GM21515 (cell line): ENCODE results near the gene NDUFB8.

ENCODE experiments used
- ATAC-seq: cut with Tn5 transposase; IDR thresholded peaks from one replicate; pipeline ENCODE4 v1.9.1; 2021; ENCODE audit not compliant: unreplicated experiment

The NDUFB8 gene

DNA sequence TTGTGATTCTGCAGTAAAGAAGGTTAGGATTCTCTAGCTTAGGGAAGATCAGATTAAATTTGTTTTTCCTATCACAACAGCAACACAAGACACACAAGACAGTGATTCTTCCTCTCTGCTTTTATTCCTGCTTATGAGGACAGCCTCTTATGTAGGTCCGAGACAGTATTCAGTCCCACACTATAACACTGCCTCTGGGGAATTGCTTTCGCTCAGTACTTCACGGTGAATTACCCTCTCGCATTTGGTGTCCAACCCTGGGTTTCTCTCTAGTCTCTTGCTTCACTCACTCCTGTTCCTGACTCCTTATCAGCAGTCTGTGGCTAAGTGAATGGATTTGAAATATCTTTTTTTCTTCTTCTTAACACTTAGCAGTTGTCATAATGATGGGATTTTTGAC lies 7.8 kb upstream of the NDUFB8 start:
- no peak for ATAC-seq

DNA sequence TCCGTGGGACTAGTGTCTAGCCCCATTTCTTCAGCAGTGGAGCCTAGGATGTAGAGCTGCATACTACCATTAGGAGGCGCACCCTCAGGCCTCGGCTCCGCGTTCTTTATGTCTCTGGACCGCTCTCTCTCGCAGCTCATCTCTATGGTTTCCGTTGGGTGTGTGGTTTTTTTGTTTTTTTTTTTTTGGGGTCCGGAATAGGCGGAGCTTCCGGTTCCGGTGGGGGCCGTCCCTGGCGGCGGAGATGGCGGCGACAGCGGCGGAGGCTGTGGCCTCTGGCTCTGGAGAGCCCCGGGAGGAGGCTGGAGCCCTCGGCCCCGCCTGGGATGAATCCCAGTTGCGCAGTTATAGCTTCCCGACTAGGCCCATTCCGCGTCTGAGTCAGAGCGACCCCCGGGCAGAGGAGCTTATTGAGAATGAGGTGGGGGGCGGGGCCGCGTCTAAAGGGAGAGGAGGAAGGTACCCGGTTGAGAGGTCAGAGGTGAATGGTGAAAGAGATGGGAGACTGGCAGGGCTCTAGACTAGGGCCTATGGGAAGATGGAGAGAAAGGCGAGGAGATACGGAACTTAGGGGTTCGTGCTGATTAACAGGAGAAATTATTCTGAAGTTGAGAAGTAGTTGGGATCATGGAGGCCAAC lies 6.2 kb upstream of the NDUFB8 start, which contains the start of gene HIF1AN:
Gene HIF1AN, plus strand, starts transcription at position 229 of the 639 bp plus-strand sequence. Its CDS starts 16 bp downstream, at position 245.
- peak; percentile 97 for ATAC-seq

DNA sequence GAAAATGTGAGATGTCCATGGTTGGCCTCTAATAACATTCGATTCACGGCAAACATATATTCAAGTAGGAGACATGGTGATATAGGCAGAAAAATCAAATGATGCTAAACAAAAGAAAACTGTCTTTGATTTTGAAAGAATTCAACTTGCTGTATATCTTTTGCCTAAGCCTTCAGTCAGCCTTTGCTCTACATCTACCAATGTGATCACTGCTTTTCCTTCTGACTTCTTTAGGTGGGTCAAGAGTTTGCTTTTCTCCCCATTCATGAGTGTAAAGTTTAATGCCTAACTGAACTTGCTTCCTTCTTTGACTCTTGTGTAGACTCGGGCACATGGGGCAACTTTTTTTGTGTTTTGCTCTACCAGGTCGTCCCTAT lies 5.7 kb upstream of the NDUFB8 start:
- peak; percentile 3 for ATAC-seq

DNA sequence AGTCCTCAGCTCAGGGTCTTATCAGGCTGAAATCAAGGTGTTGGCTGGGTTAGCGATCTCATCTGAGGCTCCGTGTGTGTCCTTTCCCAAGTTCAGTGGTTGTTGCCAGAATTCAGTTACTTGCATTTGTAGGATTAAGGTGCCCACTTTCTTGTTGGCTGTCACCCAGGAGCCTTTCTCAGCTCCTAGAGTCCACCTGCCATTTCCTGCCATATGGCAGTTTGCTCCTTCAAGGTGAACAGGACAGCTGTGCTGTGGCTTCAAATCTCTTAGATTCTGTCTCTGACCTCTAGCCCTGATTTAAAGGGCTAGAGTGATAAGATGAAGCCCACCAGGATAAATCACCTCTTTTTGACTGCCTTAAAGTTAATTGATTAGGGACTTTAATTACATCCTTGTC lies 5.1 kb upstream of the NDUFB8 start:
- no peak for ATAC-seq

DNA sequence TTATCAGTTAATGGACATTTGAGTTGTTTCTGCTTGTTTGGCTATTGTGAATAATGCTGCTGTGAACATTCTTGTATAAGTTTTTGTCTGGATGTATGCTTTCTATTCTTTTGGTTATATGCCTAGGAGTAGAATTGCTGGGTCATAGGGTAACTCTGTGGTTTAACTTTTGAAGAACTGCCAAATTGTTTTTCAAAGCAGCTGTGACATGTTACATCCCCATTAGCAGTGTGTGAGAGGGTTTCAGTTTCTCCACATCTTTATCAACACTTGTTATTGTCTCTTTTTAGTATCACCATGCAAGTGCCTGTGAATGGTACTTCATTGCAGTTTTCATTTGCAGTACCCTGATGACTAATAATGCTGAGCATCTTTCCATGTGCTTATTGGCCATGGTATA lies 2.1 kb upstream of the NDUFB8 start:
- ATAC-seq: no peak

DNA sequence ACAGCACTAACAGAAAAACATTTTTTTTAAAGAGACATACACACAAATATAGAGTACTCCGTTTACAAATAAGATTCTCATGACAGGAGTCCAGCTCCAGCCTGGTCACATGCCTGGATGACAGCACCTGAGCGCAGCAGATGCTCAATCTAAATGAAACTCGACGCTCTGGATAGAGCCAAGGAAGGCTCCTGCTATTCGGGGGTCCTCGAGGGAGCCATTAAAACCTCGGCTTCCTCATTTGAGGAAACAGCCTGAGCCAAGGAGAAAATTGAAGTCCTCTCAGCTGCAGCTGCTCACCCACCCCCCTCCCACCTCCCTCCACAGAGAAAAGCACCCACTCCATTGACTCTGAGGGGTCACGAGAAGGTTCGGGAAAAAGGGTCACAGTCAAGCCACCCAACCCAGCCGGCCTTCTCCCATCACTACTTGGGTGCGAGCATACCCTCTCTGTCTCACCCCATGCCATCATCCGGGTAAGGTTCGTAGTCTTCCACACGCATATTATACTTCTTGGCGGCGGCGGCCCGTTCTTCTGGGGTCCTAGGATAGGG lies 673 bp downstream of the NDUFB8 start:
- ATAC-seq: no peak

DNA sequence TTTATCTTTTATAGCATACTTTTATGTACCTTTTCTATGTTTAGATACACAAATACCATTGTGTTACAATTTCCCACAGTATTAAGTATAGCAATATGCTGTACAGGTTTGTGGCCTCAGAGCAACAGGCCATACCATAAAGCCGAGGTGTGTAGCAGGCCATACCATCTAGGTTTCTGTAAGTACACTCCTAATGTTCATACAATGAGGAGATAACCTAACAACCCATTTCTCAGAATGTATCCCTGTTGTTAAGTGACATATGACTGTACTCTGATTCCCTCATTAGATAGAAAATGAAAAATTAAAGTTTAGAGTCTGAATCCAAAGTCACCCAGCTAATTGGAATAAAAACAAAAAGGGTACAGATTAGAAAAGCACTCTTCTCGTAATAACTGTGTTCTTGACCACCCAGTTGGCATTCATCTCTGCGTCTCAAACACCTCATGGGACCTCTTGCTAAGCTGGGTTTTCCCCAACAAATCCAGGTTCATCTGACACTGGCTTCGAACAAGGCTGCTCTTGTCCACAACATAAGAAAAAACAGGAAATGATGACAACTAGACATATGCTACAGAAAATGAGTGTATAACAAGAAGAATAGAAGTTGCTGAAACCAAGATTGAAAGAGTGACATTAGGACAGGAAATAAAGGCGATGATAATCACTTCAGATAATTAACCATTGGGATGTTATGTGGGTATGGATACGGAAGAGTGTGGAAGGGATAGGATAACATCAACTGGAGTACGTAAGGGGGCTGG lies 1.4 kb downstream of the NDUFB8 start:
- no peak for ATAC-seq

DNA sequence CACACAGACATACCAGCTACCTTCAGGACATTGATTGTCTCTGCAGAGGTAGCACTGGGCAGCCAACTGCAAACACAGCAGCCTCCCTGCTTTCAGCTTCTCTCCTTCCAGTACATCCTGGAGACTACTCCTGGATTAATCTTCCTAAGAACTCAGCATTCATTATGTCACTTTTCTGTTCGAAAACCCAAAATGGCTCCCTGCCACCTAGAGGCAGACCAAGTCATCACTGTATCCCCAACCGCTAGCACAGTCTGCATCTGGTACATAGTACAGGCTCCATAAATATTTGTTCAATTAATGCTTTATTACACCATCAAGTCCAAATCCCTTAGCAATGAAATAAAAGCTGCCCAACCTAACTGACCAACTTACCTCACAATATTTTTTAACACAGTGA lies 5.0 kb downstream of the NDUFB8 start:
- ATAC-seq: no peak

DNA sequence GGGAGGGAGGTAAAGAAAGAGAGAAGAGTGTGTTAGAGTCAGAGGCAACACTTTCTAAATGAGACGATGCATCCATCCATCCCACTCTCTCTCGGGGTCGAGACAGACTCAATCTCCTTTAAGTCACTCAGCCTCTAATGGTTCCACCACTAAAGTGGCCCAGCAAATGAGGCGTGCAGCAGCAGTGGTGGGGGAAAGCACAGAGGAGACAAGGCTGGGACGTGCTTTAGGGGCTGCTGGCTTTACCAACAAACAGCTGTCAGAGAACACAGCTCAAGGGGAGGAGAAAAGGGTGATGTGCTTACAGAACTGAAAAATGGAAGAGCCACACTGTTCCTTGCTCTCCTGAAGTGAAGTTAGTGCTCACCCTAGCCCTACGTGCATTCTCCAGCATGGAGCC lies 5.5 kb downstream of the NDUFB8 start:
- no peak for ATAC-seq

DNA sequence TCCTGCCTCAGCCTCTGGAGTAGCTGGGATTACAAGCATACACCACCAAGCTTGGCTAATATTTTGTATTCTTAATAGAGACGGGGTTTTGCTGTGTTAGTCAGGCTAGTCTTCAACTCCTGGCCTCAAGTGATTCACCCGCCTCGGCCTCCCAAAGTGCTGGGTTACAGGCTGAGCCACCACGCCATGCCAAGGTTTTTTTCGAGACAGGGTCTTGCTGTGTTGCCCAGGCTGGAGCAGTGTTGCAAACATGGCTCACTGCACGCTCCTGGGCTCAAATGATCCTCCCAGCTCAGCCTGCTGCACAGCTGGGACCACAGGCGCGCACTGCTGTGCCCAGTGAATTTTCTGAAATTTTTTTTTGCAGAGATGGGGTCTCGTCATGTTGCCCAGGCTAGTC lies 6.7 kb downstream of the NDUFB8 start:
- no peak for ATAC-seq

DNA sequence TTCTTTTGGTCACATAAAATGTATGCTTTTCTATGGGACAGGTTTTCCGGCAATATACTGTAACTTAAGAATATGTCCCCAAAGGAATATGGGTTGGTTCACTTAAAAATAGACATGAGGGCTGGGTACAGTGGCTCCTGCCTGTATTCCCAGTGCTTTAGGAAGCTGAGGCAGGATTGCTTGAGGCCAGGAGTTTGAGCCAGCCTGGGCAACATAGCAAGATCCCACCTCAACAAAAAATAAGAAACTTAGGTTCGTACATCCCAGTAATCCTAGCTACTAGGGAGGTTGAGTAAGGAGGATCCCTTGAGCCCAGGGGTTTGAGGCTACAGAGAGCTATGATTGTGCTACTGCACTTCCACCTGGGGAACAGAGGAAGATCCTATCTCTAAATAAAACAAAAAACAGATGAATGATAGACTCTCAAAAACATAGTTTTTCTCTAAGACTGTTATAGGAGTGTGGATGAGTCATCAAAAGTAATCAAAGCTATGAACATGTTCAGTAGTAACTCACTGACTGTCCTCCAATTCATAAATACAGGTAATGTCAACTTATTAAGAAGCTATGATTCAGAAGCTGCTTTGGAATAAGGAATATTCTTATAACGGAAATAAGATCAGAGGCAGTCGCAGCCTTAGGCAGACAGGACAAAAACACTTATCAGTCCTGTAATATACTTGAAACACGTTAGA lies 7.4 kb downstream of the NDUFB8 start:
- ATAC-seq: no peak

DNA sequence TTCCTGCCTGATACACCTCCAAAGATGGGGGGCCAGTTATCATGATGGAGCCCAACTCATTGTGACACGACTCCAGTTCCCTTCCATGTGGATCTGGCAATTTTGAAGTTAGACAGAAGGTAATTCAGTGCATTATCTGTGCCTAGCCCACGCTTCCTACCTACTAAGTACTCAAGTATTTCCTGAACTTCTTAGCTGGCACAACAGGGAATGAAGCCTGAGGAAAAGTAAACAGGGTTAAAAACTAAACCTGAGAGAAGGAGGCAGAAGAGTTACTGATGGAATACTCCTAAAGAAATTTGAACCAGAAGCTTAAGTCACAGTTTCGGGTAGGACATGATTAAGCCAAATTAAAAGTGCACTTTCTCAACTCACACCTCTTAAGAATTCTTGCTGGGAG lies 8.9 kb downstream of the NDUFB8 start:
- ATAC-seq: no peak

DNA sequence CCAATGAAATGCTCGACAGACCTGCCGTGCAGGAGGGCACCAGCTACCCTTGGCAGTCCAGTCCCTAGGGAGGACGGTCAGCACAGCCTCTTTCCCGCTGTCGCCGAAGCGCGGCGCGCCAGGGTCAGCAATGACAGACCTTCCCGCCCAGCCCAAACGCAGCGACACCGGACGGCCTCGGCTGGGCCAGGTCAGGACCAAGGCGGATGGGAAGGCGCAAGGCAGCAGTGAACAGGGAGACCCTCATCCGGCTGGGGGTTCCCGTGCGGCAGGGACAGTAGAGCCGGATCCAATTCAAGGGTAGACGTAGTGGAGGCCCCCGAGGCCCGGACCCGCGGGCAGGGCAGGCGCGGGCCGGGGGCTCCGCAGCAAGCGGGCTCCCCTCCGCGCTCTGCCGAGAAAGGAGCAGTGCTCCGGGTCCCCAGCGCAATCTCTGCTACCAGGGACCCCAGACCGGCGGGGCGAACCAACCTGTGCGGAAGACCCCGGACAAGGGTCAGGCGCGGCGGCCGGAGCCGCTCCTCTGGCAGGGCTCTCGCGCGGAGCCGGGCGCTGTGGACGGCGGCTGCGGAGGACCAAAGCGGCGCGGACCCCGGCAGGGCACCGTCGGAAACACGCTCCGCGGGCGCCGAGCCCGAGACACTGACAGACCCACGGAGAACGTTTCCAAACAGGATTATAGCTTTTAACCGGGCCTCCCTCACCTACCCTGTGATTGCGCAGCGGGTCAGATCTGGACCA lies 10.2 kb downstream of the NDUFB8 start, which contains the start of gene SEC31B:
Gene SEC31B, minus strand, starts transcription at position 551 of the 741 bp plus-strand sequence. CDS start 2,909 bp downstream, outside the sequence.
- ATAC-seq: no peak

DNA sequence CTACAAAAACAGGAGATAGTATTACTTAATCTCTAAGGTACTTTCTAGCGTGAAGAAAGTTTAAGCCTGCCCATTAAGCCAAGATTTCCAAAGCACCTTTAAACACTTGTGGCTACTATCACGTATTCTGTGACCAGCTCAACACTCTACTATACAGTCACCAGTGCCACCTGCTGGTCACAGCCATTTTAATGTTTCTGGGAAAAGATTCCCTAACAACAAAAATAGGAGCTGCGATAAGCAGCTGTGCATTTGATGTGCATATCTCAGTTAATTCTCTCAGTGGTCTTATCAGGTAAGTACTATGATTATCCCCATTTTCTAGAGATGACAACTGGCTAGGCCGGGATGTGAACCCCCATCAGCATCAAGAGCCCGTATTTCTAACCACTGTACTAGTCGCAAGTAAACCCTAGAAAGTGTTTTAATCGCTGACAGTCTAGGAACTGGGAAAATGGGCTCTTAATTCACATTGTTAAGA lies 10.9 kb downstream of the NDUFB8 start:
- ATAC-seq: no peak

DNA sequence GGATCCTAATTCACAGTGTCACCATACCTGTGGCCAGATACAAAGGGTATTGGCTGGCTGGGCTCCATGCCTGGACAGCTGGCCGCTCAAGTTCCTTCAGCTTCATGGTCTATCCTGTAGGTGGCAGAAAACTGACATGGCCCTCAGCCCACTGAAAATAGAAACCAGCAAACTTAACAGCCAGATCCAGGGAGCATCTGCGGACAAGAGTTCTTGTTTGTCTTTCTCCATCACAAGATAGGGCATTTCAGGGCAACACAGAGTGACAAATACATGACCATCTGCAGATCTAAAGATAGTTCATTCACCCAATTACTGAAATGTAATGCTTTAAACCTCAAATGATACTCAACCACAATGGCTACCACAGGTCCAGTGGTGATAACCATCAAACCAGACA lies 12.8 kb downstream of the NDUFB8 start:
- ATAC-seq: no peak

DNA sequence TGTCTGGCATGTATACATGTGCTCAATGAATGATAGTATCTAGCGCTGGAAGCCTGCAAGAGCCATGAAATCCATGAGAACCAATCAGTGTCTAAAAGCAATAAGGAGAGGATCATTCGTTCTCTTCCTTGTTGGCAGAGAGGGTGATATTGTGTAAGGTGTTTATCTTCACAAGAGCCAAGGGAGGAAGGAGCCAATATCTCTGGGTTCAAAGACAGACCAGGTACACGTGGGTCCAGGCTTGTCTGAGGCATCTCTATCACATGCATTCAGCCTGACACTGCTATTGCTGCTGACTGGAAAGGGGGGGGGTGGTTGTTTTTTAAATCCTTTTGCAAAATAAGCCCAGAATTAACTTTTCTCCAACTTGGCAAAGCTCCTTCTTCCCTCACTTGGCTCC lies 14.1 kb downstream of the NDUFB8 start:
- ATAC-seq: no peak

DNA sequence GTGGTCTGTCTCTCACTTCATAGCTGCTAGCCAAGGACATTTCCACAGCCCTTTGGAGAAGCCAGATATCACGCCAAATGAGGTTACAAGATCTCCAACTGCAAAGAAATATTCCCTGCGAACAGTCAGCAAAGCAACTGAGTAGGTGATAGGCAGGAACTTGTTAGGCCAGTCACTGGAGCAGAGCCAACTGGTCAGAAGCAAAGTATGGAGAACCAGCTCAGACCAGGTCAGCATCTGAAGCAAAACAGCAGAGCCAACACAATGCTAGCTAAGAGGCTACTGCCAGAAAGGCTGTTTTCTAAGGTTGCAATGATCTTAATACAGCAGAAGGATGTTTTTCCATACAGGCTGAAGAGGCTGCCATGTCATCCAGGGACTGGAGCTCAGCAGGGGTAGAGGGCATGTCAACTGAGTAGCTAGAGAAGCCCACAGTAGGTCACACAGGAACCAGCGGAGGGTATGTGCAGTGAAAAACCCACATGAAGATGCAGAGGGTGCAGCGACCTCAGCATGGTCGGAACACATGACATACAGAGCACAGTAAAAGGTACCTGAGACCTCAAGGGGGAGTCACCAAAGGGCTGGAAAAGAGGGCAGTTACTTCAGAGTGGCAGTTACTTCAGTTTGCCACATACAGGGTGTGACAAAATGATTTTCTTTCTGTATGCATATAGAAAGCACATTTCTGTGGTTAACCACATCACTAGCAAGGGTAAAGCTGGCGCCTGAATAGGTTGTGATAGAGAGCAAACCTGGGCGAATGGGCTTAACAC lies 18.9 kb downstream of the NDUFB8 start:
- no peak for ATAC-seq

DNA sequence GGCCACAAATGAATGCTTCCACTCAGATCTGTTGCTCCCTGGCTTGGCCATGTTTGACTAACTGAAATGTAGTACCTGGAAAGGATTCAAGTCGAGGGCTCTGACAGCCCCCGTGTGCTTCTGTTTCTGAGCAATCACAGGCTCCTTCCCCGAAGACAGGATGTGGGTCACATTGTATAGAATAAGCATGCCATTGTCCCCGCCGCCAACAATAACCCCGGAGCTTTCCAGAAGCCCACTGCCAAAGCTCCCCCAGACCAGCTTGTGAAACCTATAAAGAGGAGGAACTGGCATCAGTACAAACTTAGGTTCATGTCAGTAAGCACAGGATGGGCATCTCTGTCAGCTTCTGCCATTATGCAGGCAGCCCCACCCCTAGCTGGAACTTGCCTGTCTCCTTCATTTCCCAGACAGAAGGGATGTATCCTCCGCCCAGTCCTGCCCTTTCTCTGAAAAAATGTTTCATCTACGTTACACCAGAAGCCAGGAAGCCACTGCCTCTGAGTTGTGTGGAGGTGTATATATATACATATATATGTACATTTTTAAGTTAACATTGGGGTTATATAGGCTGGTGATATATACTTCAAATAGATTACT lies 20.3 kb downstream of the NDUFB8 start:
- ATAC-seq: no peak

DNA sequence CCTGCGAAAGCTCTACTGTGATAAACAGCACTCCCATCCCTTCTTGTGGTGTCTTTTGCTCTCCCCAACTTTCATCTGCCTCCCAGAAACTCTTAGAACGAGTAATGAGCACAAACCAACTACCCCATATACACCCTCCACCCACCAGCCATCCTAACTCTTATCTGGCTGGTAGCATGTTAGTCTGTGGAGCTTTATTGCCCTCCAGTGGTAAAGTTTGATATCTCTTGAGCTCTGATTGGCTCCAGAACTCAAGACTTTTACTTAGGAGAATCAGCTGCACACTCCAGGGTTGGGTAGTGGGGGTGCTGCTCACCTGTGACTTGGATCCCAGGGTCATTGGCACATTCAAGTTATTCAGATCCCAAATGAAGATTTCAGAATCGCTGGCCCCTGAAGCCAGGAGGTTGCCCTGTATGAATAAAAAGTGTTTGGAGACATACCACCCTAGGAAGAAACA lies 20.9 kb downstream of the NDUFB8 start:
- ATAC-seq: no peak

DNA sequence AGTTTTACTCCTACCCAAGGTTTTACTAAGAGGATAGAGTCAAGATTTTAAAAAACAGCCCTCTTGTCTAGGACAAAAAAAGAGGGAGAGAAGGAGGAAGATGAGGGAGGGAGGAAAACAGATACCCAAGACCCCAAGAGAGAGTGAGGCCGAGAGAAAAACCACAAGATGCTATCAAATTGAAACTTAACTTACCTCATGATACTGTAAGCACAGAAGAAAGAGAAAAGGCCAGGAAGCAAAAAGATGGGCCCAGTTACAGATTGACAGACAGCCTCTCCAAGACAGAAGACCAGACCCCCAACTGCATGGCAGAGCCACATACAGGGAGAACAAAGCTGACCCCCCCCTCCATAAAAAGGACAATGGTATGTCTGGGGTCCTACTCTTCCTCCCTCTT lies 21.4 kb downstream of the NDUFB8 start:
- ATAC-seq: no peak
